ENCODE data around the gene NELL1.

DNA sequence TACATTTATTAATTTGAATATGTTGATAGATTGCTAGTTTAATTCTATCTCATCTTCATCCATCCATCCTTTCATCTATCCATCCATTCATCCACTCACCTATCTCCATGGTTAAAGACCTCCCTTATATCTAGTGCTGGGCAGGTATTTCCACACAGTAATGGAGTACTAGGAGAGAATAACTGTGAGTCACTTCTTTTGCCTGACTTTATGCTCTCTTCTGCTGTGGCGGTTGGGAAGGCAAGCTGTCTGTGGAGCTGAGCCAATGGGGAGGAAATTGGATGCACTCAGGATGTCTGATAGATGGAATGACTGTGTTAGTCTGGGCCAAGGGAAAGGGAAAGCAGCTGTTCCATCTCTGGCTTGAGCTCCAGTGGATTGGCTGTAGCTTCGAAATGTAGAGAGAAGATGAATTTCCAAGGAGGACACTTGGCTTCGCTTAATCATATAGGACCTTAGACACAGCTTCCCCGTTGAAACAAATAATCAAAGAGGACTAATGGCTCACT lies 60.3 kb downstream of the NELL1 start:
- TF ChIP-seq, protein P1, sequence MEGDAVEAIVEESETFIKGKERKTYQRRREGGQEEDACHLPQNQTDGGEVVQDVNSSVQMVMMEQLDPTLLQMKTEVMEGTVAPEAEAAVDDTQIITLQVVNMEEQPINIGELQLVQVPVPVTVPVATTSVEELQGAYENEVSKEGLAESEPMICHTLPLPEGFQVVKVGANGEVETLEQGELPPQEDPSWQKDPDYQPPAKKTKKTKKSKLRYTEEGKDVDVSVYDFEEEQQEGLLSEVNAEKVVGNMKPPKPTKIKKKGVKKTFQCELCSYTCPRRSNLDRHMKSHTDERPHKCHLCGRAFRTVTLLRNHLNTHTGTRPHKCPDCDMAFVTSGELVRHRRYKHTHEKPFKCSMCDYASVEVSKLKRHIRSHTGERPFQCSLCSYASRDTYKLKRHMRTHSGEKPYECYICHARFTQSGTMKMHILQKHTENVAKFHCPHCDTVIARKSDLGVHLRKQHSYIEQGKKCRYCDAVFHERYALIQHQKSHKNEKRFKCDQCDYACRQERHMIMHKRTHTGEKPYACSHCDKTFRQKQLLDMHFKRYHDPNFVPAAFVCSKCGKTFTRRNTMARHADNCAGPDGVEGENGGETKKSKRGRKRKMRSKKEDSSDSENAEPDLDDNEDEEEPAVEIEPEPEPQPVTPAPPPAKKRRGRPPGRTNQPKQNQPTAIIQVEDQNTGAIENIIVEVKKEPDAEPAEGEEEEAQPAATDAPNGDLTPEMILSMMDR (IDR thresholded peaks at IDR 0.05) = no peak
- TF ChIP-seq MAX (IDR thresholded peaks at IDR 0.05; ENCODE audit: low read depth) = no peak
- TF ChIP-seq POLR2AphosphoS5 (IDR thresholded peaks at IDR 0.05; ENCODE audit: low read depth, low read length) = no peak
- no peak for TF ChIP-seq ELF1 (IDR thresholded peaks at IDR 0.05)
- TF ChIP-seq EP300 (IDR thresholded peaks at IDR 0.05; ENCODE audit: borderline replicate concordance in 1 of 2, low read depth in 1 of 2, low read length in 1 of 2) = no peak
- TF ChIP-seq FOXJ3 (CRISPR knock-in tag; IDR thresholded peaks at IDR 0.05) = no peak
- TF ChIP-seq GATA2 (CRISPR knock-in tag; IDR thresholded peaks at IDR 0.05) = no peak
- TF ChIP-seq USF2 (IDR thresholded peaks at IDR 0.05; ENCODE audit: borderline replicate concordance, low read depth, low read length) = no peak
- TF ChIP-seq RAD21 (IDR thresholded peaks at IDR 0.05; ENCODE audit: low read length) = no peak
- TF ChIP-seq, protein P2, sequence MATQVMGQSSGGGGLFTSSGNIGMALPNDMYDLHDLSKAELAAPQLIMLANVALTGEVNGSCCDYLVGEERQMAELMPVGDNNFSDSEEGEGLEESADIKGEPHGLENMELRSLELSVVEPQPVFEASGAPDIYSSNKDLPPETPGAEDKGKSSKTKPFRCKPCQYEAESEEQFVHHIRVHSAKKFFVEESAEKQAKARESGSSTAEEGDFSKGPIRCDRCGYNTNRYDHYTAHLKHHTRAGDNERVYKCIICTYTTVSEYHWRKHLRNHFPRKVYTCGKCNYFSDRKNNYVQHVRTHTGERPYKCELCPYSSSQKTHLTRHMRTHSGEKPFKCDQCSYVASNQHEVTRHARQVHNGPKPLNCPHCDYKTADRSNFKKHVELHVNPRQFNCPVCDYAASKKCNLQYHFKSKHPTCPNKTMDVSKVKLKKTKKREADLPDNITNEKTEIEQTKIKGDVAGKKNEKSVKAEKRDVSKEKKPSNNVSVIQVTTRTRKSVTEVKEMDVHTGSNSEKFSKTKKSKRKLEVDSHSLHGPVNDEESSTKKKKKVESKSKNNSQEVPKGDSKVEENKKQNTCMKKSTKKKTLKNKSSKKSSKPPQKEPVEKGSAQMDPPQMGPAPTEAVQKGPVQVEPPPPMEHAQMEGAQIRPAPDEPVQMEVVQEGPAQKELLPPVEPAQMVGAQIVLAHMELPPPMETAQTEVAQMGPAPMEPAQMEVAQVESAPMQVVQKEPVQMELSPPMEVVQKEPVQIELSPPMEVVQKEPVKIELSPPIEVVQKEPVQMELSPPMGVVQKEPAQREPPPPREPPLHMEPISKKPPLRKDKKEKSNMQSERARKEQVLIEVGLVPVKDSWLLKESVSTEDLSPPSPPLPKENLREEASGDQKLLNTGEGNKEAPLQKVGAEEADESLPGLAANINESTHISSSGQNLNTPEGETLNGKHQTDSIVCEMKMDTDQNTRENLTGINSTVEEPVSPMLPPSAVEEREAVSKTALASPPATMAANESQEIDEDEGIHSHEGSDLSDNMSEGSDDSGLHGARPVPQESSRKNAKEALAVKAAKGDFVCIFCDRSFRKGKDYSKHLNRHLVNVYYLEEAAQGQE (IDR thresholded peaks at IDR 0.05; ENCODE audit: low read depth, low read length) = no peak
- TF ChIP-seq TEAD4 (IDR thresholded peaks at IDR 0.05; ENCODE audit: borderline replicate concordance, insufficient read depth) = no peak
- no peak for TF ChIP-seq NFIC (IDR thresholded peaks at IDR 0.05; ENCODE audit: borderline replicate concordance)
- no peak for TF ChIP-seq SIN3A (IDR thresholded peaks at IDR 0.05; ENCODE audit: borderline replicate concordance, low read depth, low read length)
